ENCODE results near the gene KMO.

Gene KMO

DNA sequence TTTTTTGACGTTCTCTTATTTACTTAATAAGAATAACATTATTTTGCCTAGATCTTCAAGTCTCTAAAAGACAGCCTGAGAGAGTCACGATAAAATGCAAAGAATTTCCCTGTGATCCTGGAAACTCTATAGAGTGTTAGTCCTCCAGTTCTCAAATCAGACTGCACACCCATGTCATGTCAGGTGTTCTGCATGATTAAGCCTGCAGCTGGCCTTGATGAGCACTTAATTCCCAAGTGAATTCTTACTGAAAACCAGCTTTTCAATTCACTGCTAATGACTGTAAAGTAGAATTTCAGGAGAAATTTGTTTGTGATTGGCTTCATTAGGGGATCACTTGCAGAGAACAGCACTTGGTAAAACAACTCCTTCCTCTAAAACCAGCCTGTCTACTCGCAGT lies 66.1 kb downstream of the KMO start:
- peak; percentile 5 for DNase-seq

DNA sequence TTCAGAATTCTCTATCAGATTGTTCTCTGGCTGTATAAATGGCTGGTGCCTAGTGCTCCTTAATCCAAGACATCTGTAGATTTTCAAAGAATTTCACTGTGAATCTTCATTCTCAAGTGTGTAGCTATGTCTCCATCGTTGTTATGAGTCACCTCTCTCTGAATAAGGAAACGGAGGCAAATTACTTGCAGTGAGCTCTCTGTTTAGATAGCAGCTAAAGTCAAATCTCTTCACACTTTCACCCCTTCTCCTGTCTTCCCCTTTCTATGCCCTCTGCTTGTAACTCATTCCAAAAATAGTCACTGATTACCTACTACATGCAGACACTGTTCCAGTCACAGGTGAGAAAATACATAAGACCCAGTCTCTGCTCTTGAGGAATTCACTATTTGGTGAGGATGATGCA lies 68.3 kb downstream of the KMO start:
- DNase-seq, result no peak

GRCh38 chr1:241603731-241604245 lies 71.6 kb downstream of the KMO start:
- DNase-seq, result no peak

GRCh38 chr1:241605146-241605805 lies 73.1 kb downstream of the KMO start:
- DNase-seq, result no peak

- DNase-seq, result no peak
Measured at GRCh38 chr1:241606544-241606943, 74.4 kb downstream of the KMO start.

DNA sequence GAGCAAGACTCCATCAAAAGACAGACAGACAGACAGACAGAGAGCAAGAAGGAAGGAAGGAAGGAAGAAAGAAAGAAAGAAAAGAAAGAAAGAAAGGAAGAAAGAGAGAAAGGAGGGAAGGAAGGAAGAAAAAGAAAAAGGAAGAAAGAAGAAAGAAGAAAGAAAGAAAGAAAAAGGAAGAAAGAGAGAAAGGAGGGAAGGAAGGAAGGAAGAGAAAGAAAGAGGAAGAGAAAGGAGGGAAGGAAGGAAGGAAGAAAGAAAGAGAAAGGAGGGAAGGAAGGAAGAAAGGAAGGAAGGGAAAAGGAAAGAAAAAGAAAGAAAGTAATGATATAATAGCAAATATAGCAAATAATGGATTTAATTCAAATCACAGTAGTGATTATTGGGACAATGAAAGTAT lies 75.3 kb downstream of the KMO start:
- DNase-seq, result no peak

- DNase-seq, result no peak
Measured at GRCh38 chr1:241608379-241609033, 76.3 kb downstream of the KMO start.

- peak; percentile 73 for DNase-seq
Measured at GRCh38 chr1:241610056-241610815, 78.1 kb downstream of the KMO start.

DNA sequence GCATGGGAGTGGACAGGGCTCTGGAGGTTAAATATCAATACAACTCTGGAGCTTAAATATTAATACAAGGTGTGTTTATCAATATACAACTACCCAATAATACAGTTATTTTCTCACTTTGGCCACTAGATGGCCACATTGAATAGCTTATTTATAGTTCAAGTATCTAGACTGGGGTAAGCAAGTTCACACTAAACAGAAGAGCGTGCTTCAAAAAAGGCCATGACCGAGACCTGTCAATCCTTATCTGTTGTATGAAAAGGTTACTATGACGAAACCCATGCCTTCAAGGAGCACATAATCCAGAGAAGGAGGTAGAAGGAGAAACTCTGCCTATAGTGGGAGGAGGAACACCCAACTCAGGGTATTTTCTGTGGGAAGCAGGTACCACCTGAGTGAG lies 78.9 kb downstream of the KMO start:
- peak; percentile 4 for DNase-seq

DNA sequence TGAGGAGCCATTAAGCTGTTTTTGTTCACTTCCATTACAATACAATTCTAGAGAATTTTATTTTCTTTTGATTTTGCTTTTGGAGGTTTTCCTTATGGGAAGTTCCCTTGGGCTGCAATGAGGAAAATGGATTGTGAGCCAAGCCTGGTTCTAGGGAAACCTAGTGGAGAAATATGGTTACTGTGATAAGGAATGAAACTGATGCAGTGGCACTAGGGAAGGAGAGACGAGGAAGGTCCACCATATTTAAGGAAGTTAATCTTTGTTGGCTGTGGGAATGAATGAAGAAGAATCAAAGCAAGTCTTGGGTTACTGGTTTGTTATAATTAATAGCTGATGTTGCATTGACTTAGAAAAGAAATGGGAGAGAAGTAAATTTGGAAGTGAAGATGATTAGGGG lies 79.6 kb downstream of the KMO start:
- no peak for DNase-seq

- no peak for DNase-seq
Measured at GRCh38 chr1:241612533-241613477, 80.6 kb downstream of the KMO start.

DNA sequence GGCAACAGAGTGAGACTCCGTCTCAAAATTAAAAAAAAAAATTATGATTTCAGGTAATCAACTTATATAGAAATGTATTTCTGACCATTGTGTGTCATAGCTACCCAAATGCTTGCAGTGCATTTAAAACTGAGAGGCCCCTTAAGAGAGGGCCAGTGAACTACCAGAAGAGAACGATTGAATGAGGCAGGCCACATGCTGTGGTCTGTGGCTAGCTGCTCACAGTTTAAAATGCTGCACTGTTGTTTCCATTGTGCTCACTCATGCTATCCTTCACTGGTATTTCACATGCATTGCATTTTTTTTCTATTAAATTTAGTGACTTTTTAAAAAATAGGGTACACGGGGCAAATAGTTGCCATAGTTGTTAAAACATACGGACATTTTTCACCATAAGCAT lies 82.0 kb downstream of the KMO start:
- no peak for DNase-seq

- no peak for DNase-seq
Measured at GRCh38 chr1:241614572-241614971, 82.4 kb downstream of the KMO start.

DNA sequence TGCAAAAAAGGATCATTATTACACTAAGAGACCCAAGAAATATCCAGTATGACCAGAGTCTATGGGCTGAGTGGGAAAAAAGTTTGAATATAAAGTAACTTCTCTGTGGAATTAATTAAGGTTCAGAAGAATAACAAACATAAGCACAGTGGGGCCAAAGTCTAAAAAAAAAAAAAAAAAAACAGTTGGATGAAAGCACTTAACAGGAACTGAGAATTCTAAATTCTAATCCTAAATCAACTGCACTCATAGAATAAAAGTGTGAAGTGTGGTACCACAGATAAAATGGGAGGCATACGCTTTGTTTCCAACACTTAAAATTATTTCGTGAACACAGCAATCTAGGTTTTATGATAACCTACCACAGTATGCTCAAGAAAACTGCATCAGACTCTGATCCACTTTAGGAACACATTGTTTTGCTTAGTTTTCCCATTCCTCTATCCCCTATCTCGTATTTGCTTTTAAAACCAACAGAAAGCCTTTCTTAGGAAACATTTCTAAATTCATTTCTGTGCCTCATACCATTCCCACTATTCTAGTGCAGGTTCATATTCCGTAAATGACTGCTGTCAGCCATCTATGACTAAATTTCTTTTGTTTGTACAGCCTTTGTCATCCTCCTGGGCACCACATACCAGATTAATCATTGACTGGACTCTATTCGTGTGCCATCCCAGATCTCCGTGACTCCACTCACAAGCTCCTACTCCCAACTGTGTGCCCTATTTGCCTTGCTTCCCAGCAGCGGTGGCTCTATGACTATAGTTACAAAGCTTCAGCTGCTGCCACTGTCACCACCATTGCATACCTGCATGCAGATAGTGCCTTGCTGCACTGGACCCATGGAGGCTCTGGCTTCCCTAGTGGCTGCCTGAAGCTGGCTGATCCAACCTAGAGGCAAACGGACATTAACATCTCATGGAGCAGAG lies 83.1 kb downstream of the KMO start:
- no peak for DNase-seq

GRCh38 chr1:241617426-241617825 lies 85.2 kb downstream of the KMO start:
- no peak for DNase-seq

- no peak for DNase-seq
Measured at GRCh38 chr1:241622669-241623068, 90.5 kb downstream of the KMO start.

DNA sequence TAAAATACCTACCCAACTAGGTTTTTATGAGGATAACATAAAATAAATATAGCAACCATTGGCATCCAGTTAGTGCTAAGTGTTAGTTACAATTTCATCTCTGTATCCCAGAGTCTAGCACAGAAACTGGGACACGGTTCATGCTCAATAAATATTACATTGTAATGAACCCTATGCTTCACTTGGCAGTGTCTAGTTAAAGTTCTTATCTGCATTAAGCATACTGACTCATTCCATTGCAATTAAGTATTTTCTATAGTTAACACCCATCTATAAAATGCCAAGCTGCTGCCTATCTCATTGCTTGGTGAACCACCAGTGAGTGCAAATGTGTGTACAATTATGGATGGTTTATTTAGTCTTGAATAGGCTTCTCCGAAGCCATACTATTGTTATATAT lies 92.8 kb downstream of the KMO start:
- DNase-seq, result no peak

GRCh38 chr1:241627453-241628259 lies 95.5 kb downstream of the KMO start:
- DNase-seq, result no peak

DNA sequence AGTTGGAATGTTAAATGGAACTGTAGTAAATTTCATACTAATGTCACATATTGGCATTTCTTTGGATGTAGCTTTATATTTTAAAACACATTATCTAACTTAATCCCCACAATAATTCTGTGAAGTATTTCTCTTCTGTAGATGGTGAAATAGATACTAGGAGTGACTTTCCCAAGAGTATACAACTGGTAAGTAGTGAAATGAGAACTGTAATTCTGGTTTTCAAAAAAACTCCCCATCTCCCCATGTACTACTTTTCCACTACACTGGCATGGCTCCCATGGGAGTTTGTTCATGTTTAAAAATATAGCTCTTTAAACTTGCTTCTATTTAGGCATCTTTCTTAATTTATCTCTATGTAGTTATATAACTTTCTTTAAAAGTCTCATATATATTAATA lies 97.8 kb downstream of the KMO start:
- no peak for DNase-seq

DNA sequence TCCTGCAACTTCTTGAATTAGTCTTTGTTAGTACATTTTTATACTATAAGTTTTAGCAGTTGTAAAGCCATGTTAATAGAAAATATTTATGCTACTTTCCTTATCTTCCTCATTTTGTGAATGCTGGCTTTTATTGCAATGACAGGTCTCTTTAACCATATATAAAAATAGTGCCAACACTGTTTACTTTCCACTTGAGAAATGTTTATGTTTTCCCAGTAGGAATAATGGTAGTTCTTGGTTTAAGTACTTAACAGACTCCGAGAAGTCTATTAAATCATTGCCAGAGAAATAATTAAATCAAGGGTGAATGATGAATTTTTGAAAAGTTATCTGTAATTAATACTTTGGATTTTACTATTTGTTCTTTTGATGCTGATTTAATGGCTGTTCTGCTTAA lies 98.3 kb downstream of the KMO start:
- DNase-seq, result no peak

GRCh38 chr1:241630899-241631298 lies 98.7 kb downstream of the KMO start:
- DNase-seq, result no peak
